SK-N-MC (cell line): ENCODE data around the gene ANKRD13B.

ENCODE experiments used
- DNase-seq: peaks from one replicate; pipeline ENCODE4 v3.0.0-alpha.2; 2011; ENCODE audit warnings: low read depth, low spot score
- H3K27ac ChIP-seq: fragments of 200-600 bp; sonication (generic); 2 replicates; pipeline ENCODE4 v1.5.1; 2016; ENCODE audit warnings: mixed run types
- H3K36me3 ChIP-seq: fragments of 200-600 bp; sonication (generic); 2 replicates; pipeline ENCODE4 v1.6.1; 2017; ENCODE audit warnings: antibody characterized with exemption, low read length, mixed read lengths; ENCODE audit not compliant: insufficient read depth
- H3K4me3 ChIP-seq: fragments of 200-600 bp; sonication (generic); 2 replicates; pipeline ENCODE4 v1.5.1; 2016
- H3K9ac ChIP-seq: fragments of 200-600 bp; sonication (generic); 2 replicates; pipeline ENCODE4 v1.8.0; 2017; ENCODE audit warnings: mixed run types, mixed read lengths; ENCODE audit not compliant: insufficient read length
- H3K9me3 ChIP-seq: fragments of 200-600 bp; sonication (generic); 2 replicates; pipeline ENCODE4 v1.6.1; 2017; ENCODE audit warnings: low read depth, mild to moderate bottlenecking, antibody characterized with exemption, low read length, moderate library complexity, mixed read lengths
- EZH2 ChIP-seq: fragments of 200-600 bp; sonication (generic); IDR thresholded peaks from one replicate; pipeline ENCODE4 v1.6.1; 2017; ENCODE audit warnings: antibody characterized with exemption
- FOXP2 ChIP-seq: optimal IDR thresholded peaks from 2 replicates; pipeline ENCODE3; 2011; ENCODE audit warnings: mild to moderate bottlenecking, moderate library complexity; ENCODE audit not compliant: insufficient read depth; ENCODE audit errors: extremely low read length, control extremely low read depth
- POLR2AphosphoS5 ChIP-seq: IDR thresholded peaks from 2 replicates; pipeline ENCODE4 v1.6.1; 2012; ENCODE audit warnings: mild to moderate bottlenecking, low read depth, low read length, borderline replicate concordance

ANKRD13B gene

GRCh38 chr17:29584452-29585079, 8.4 kb upstream of the ANKRD13B start:
- TF ChIP-seq POLR2AphosphoS5 (no peak), FOXP2 (no peak), EZH2 (no peak)
- H3K9me3 ChIP-seq = no peaks in the 10 kb centered on the region
- H3K27ac ChIP-seq = no peak overlapping the region
- no peak for DNase-seq
- peaks cover 3% of the 10 kb centered on the region; the same call in 1 of the 2 replicates for H3K36me3 ChIP-seq
- no peak overlapping the region for H3K9ac ChIP-seq
- H3K4me3 ChIP-seq = no peak overlapping the region

- Histone ChIP-seq H3K9me3 (no peaks in the 10 kb centered on the region), H3K9ac (no peak overlapping the region), H3K27ac (no peak overlapping the region), H3K4me3 (no peak overlapping the region), H3K36me3 (peaks cover 3% of the 10 kb centered on the region; the same call in 1 of the 2 replicates)
- no peak for DNase-seq
- TF ChIP-seq EZH2 (no peak), FOXP2 (no peak), POLR2AphosphoS5 (no peak)
Observed at GRCh38 chr17:29585080-29585751, 7.7 kb upstream of the ANKRD13B start.

DNA sequence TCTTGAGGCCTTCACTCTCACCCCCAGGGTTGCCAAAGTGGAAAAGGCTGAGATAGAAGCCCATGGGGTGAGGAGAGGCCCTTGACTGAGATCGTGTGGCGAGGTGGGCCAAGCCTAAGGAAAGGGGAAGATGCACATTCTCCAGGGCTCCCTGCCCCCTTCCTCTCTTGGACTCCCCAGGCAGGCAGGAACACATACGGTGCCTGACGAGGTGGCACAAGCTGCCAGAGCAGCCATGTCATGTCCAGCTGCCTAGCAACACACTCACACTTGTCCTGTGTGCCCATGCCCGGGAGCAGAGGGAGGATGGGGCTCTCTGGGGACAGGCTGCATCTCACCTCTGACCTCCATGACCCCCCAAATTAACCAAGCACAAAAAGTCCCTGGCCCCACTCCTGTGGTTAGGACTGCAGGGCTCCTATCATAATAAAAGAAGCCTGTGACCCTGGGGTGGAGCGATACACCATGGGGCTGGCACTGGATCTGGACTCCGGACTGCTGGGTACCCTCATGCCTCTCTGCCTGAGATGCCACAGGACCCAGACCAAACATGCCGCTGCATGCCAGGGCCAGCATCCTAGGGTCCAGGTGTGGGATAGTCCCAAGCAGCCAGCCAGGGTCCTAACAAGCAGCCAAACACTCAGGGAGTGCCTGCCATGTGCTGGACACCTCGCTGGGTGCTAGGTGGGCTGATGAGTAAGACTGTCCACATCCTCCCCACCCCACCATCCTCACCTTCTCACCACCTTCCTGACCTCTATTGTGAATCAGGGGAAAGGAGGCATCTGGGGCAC, 6.1 kb upstream of the ANKRD13B start:
- Histone ChIP-seq H3K36me3 (peaks cover 3% of the 10 kb centered on the region; the same call in 1 of the 2 replicates), H3K9ac (no peak overlapping the region), H3K4me3 (no peak overlapping the region), H3K27ac (no peak overlapping the region), H3K9me3 (no peaks in the 10 kb centered on the region)
- TF ChIP-seq EZH2 = no peak
- TF ChIP-seq POLR2AphosphoS5 = no peak
- no peak for TF ChIP-seq FOXP2
- no peak for DNase-seq

- Histone ChIP-seq H3K4me3 (peak overlapping the region; percentile 88), H3K9ac (no peak overlapping the region), H3K36me3 (no peaks in the 10 kb centered on the region), H3K27ac (no peak overlapping the region), H3K9me3 (no peaks in the 10 kb centered on the region)
- DNase-seq = no peak
- no peak for TF ChIP-seq POLR2AphosphoS5
Observed at GRCh38 chr17:29587591-29587990, 5.3 kb upstream of the ANKRD13B start.

- no peak for DNase-seq
- Histone ChIP-seq H3K4me3 (peak overlapping the region; percentile 88), H3K36me3 (no peaks in the 10 kb centered on the region), H3K9me3 (no peaks in the 10 kb centered on the region), H3K27ac (no peak overlapping the region), H3K9ac (peak overlapping the region; percentile 75)
- TF ChIP-seq EZH2 (no peak), POLR2AphosphoS5 (no peak), FOXP2 (no peak)
Observed at GRCh38 chr17:29588017-29588561, 4.8 kb upstream of the ANKRD13B start.

DNA sequence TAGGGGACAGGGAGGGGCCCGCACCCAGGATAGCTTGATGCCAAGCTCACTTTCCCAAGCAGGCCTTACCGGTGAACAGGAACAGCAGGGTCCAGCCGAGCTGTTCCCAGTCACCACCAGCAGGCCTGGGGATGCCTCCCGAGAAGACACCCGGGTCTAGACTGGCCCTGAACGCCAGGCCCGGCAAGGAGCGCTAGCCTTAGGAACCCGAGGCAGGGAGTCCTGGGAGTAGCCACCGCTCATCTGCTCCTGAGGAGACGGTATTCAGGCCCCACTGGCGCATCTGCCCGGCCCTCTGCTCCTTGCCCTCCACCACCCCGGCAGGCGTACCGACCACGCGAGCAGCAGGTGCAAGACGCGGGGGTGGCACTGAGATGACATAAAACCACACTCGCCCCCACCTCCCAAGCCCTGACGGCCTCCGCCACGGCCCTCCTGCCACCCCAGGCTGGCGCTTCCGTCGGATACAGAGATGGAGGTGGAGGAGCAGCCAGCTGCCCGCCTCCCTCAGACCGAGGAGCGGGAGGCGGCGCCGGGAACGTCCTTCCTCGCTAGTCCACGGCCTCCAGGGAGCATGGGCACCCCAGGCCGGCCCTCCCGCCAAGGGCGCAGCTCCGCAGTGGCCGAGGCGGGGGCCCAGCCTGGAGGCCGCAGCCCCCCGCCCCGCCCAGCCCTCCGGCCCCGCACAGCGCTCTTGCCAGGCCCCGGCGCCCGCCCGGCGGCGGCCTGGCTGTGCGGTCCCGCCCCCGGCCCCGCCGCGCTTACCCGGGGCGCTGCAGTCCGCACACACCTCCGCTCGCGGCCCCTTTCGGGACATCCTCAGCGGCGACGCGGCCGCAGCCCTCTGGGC, 4.1 kb upstream of the ANKRD13B start:
- no peaks in the 10 kb centered on the region for H3K36me3 ChIP-seq
- no peaks in the 10 kb centered on the region for H3K9me3 ChIP-seq
- TF ChIP-seq EZH2 = no peak
- no peak for TF ChIP-seq POLR2AphosphoS5
- no peak for TF ChIP-seq FOXP2
- peak overlapping the region; percentile 75 for H3K9ac ChIP-seq
- no peak for DNase-seq
- no peak overlapping the region for H3K27ac ChIP-seq
- H3K4me3 ChIP-seq = peak overlapping the region; percentile 88

DNA sequence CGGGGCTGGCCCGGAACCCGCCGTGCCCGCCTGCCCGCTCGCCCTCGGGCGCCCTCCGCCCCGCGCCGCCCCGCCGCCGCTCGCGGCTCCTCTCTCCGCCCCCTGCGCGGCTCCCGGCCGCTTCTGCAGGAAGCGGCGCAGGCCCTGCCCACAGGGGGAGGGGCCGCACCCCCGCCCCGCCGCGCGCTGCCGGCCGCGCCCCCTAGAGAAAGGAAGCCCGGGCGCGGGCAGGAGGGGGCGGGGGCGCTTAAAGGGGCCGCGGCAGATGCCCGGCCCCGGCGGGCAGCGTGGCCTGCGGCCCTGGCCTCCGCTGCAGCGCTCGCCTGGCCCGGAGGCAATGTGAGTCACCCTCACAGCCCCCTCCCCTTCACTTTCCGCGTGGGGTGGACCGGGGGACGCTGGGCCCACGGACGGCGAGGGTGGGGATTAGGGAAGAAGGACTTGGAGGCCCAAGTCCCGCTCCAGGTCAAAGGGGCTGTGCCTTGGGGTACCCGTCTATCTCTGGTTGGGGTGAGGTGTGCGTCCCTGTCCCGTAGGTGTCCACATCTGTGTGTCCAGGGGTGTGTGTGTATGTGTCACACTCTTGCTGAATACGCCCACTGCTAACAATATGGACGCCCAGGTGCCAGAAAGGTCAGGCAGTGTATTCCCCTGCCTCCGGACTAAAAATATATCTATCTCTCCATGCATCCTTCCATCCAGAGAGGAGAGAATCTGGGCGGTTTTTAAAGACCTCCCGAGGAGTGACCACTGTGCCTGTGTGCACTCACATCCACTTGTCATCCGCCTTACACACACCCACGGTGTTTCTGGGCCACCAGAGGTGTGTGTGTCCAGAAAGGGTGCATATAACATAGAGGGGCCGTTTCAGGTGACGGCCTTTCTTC, 3.2 kb upstream of the ANKRD13B start, which contains the start of gene GIT1:
Gene GIT1 (minus strand): TSS at position 125 of the 887 bp plus-strand sequence. CDS start 270 bp downstream, outside the sequence.
- Histone ChIP-seq H3K4me3 (peak within 1 kb of the TSS; percentile 88), H3K27ac (peak within 1 kb of the TSS; percentile 47)
- TF ChIP-seq POLR2AphosphoS5 (peak; percentile 16; the same call in 1 of the 2 replicates), EZH2 (no peak), FOXP2 (no peak)

More for the DNA sequence above, 3.2 kb upstream of the ANKRD13B start, which contains the start of gene GIT1:
- Histone ChIP-seq H3K9ac (peak within 1 kb of the TSS; percentile 75), H3K36me3 (no peaks in the 10 kb centered on the region), H3K9me3 (no peaks in the 10 kb centered on the region)
- DNase-seq = no peak
